ENCODE data around the gene CAMK1.

The CAMK1 gene

DNA sequence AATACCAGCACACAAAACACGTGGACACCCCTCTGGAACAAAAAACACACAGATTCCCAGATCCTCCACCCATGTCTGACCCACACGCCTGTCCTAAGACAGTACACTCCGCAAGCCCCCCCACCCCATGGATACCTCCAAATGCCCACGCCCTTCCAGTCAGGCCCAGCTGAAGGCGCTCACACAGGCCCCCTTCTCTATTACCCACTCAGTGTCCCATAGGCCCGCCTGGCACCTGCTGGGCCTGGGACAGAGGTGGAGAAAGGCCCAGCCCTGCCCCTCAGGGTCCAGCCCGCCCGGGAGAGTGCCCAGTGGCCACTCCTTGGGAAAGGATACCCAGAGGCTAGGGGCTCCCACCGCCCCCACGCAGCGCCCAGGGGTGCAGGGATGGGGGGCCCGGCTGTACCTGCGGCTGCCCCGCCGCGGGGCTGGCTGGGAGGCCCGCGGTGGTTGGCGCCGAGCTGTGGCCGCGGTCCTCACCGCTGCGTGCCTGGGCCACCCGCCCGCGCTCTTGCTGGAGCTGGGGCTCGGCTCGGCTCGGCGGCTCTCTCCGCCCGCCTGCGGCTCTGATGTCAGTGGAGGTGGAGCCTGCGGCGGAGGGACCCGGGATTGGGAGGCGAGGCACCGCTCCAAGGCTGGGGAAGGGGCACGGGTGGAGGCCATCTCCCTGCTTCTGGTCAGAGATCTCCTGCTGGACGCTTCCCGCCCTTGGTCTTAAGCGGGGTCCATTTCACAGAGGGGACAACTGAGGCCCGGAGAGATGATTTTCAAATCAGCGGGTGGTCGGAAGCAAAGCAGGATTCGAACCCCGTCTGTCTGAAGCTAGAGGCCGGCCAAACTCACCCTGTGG, at the start of gene CAMK1:
CAMK1 (minus strand) TSS at position 522 of the 850 bp plus-strand sequence. CDS start 2,198 bp downstream, outside the sequence.
- Histone ChIP-seq H3K9me3 (ENCODE audit: control insufficient read depth in 1 of 2, low read length in 2 of 2) (no peaks in the 10 kb centered on the region), H3K36me3 (ENCODE audit: control insufficient read depth in 1 of 2, insufficient read depth in 2 of 2, low read length in 2 of 2) (peaks cover 7 to 8% of the 10 kb centered on the region in 2 donors), H3K4me3 (ENCODE audit: low read depth in 1 of 2, low read length in 2 of 2) (peak within 1 kb of the TSS; percentile 59 to 81), H3K27me3 (ENCODE audit: low read depth, low read length) (no peaks in the 10 kb centered on the region), H3K27ac (ENCODE audit: low read length) (peak within 1 kb of the TSS; percentile 80), H3K4me1 (ENCODE audit: control insufficient read depth in 1 of 2, insufficient read depth in 2 of 2, low read length in 2 of 2) (peaks cover 21 to 36% of the 10 kb centered on the region in 2 donors)

GRCh38 chr3:9818666-9819335, 49.1 kb upstream of the CAMK1 start:
- Histone ChIP-seq H3K9me3 (ENCODE audit: control insufficient read depth in 1 of 2, low read length in 2 of 2) (no peaks in the 10 kb centered on the region), H3K27me3 (ENCODE audit: low read depth, low read length) (no peaks in the 10 kb centered on the region), H3K36me3 (ENCODE audit: control insufficient read depth in 1 of 2, insufficient read depth in 2 of 2, low read length in 2 of 2) (peaks cover 6 to 12% of the 10 kb centered on the region in 2 donors), H3K4me3 (ENCODE audit: low read depth in 1 of 2, low read length in 2 of 2) (no peak overlapping the region), H3K27ac (ENCODE audit: low read length) (no peak overlapping the region), H3K4me1 (ENCODE audit: control insufficient read depth in 1 of 2, insufficient read depth in 2 of 2, low read length in 2 of 2) (no peaks in the 10 kb centered on the region)

- Histone ChIP-seq H3K27me3 (ENCODE audit: low read depth, low read length) (no peaks in the 10 kb centered on the region), H3K4me1 (ENCODE audit: control insufficient read depth in 1 of 2, insufficient read depth in 2 of 2, low read length in 2 of 2) (no peaks in the 10 kb centered on the region), H3K4me3 (ENCODE audit: low read depth in 1 of 2, low read length in 2 of 2) (no peak overlapping the region), H3K27ac (ENCODE audit: low read length) (no peak overlapping the region), H3K9me3 (ENCODE audit: control insufficient read depth in 1 of 2, low read length in 2 of 2) (no peaks in the 10 kb centered on the region), H3K36me3 (ENCODE audit: control insufficient read depth in 1 of 2, insufficient read depth in 2 of 2, low read length in 2 of 2) (peaks cover 9 to 17% of the 10 kb centered on the region in 2 donors)
These were observed 47.7 kb upstream of the CAMK1 start for GRCh38 chr3:9817436-9817835.

DNA sequence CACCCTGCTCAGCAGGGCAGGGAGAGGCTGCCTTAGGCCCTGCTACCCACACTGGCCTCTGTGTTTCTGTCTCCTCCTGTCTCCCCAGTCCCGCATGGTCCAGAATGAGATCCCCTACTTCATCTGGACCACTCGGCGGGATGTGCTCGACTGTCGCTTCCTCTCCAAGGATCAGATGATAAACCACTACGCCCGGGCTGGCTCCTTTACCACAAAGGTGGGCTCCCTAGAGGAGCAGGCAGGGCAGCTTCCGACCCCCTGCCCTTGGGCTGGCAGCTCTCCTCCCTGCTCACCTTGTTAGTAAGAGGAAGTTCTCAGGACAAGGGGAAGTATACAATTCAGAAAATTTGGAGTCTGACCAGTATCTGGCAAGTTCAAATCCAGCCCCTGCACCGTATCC, 46.2 kb upstream of the CAMK1 start:
- peaks cover 9 to 17% of the 10 kb centered on the region in 2 donors for H3K36me3 ChIP-seq (ENCODE audit: control insufficient read depth in 1 of 2, insufficient read depth in 2 of 2, low read length in 2 of 2)
- no peak overlapping the region for H3K27ac ChIP-seq (ENCODE audit: low read length)
- H3K4me1 ChIP-seq (ENCODE audit: control insufficient read depth in 1 of 2, insufficient read depth in 2 of 2, low read length in 2 of 2) = peaks cover 0 to 2% of the 10 kb centered on the region in 2 donors
- no peaks in the 10 kb centered on the region for H3K27me3 ChIP-seq (ENCODE audit: low read depth, low read length)
- no peaks in the 10 kb centered on the region for H3K9me3 ChIP-seq (ENCODE audit: control insufficient read depth in 1 of 2, low read length in 2 of 2)
- H3K4me3 ChIP-seq (ENCODE audit: low read depth in 1 of 2, low read length in 2 of 2) = no peak overlapping the region

DNA sequence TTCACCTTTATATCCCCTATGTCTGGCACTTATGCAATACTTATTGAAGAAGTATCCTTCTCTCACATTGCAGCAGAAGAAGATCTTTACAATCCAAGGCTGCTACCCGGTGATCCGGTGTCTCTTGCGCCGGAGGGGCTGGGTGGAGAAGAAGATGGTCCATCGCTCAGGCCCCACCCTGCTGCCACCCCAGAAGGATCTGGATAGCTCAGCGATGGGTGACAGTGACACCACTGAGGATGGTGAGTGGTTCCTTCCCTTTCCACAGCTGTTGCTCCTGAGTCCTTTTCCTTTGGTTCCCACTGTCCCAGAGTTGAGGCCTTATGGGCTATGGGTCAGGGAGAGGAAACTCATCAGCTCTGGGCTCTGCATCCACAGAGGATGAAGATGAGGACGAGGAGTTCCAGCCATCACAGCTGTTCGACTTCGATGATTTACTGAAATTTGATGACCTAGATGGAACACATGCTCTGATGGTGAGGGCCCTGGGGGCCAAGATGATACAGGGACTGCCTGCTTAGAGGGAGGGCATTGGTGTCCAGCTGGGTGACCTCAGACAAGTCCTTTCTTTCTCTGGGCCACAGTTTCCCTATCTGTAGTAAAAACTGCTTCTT, 43.2 kb upstream of the CAMK1 start:
- Histone ChIP-seq H3K36me3 (ENCODE audit: control insufficient read depth in 1 of 2, insufficient read depth in 2 of 2, low read length in 2 of 2) (peaks cover 3 to 6% of the 10 kb centered on the region in 2 donors), H3K27ac (ENCODE audit: low read length) (no peak overlapping the region)

DNA sequence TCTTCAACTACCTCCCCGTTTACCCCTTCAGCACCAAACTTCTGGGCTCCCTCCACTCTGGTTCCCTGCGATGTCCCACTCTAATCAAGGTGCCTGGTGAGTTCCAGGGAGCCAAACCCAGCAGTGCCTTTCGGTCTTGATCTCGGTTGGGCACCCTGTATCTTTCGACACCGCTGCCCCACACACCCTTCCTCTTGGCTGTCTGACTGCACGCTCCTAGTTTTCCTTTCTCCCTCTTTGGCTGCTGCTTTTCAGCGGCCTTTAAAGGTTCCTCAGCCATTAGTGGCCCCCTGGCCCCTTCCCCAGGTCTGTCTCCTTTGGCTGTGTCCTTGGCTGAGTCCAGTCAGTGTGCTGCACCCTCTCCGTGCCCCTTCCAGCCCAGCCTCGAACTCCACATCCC, 41.1 kb upstream of the CAMK1 start:
- Histone ChIP-seq H3K27ac (ENCODE audit: low read length) (peak overlapping the region; percentile 78), H3K9me3 (ENCODE audit: control insufficient read depth in 1 of 2, low read length in 2 of 2) (no peaks in the 10 kb centered on the region), H3K36me3 (ENCODE audit: control insufficient read depth in 1 of 2, insufficient read depth in 2 of 2, low read length in 2 of 2) (peaks cover 6 to 27% of the 10 kb centered on the region in 2 donors), H3K27me3 (ENCODE audit: low read depth, low read length) (no peaks in the 10 kb centered on the region), H3K4me3 (ENCODE audit: low read depth in 1 of 2, low read length in 2 of 2) (peak overlapping the region; percentile 68 to 80), H3K4me1 (ENCODE audit: control insufficient read depth in 1 of 2, insufficient read depth in 2 of 2, low read length in 2 of 2) (peaks cover 0 to 8% of the 10 kb centered on the region in 2 donors)

More for the DNA sequence above, 43.2 kb upstream of the CAMK1 start:
- H3K4me3 ChIP-seq (ENCODE audit: low read depth in 1 of 2, low read length in 2 of 2) = no peak overlapping the region
- peaks cover 0 to 8% of the 10 kb centered on the region in 2 donors for H3K4me1 ChIP-seq (ENCODE audit: control insufficient read depth in 1 of 2, insufficient read depth in 2 of 2, low read length in 2 of 2)
- H3K9me3 ChIP-seq (ENCODE audit: control insufficient read depth in 1 of 2, low read length in 2 of 2) = no peaks in the 10 kb centered on the region
- no peaks in the 10 kb centered on the region for H3K27me3 ChIP-seq (ENCODE audit: low read depth, low read length)

- H3K27ac ChIP-seq (ENCODE audit: low read length) = peak overlapping the region; percentile 78
- peak overlapping the region; percentile 68 to 80 for H3K4me3 ChIP-seq (ENCODE audit: low read depth in 1 of 2, low read length in 2 of 2)
- H3K4me1 ChIP-seq (ENCODE audit: control insufficient read depth in 1 of 2, insufficient read depth in 2 of 2, low read length in 2 of 2) = peaks cover 0 to 8% of the 10 kb centered on the region in 2 donors
- H3K9me3 ChIP-seq (ENCODE audit: control insufficient read depth in 1 of 2, low read length in 2 of 2) = no peaks in the 10 kb centered on the region
- H3K27me3 ChIP-seq (ENCODE audit: low read depth, low read length) = no peaks in the 10 kb centered on the region
- H3K36me3 ChIP-seq (ENCODE audit: control insufficient read depth in 1 of 2, insufficient read depth in 2 of 2, low read length in 2 of 2) = peaks cover 11 to 31% of the 10 kb centered on the region in 2 donors
These were observed 40.7 kb upstream of the CAMK1 start for GRCh38 chr3:9810433-9810770.

- Histone ChIP-seq H3K27me3 (ENCODE audit: low read depth, low read length) (no peaks in the 10 kb centered on the region), H3K9me3 (ENCODE audit: control insufficient read depth in 1 of 2, low read length in 2 of 2) (no peaks in the 10 kb centered on the region), H3K27ac (ENCODE audit: low read length) (peak within 1 kb of the TSS; percentile 78), H3K4me3 (ENCODE audit: low read depth in 1 of 2, low read length in 2 of 2) (peak within 1 kb of the TSS; percentile 68 to 80), H3K36me3 (ENCODE audit: control insufficient read depth in 1 of 2, insufficient read depth in 2 of 2, low read length in 2 of 2) (peaks cover 16 to 37% of the 10 kb centered on the region in 2 donors), H3K4me1 (ENCODE audit: control insufficient read depth in 1 of 2, insufficient read depth in 2 of 2, low read length in 2 of 2) (peaks cover 0 to 8% of the 10 kb centered on the region in 2 donors)
These were observed 40.1 kb upstream of the CAMK1 start, which contains the start of gene TTLL3 for GRCh38 chr3:9809615-9810432. TTLL3 (plus strand) TSS chr3:9810262; CDS start chr3:9810662, 400 bp downstream.

DNA sequence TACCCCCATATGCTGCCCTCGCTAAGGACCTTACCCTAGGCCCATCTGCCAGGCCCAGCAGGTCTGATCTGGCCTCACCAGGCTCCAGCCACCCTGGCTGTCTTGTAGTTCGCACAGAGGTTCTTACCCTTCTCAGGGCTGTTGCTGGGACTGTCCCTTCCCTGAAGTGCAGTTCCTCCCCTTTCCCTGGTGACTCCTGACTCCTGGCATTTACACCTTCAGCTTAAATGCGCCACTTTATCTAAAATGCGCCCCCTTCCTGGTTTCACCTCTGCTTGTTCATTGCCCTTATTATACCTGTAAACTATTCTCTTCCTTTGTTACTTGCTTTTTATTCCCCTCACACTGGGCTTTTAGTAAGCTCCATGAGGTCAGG, 39.5 kb upstream of the CAMK1 start:
- no peaks in the 10 kb centered on the region for H3K27me3 ChIP-seq (ENCODE audit: low read depth, low read length)
- peak overlapping the region; percentile 68 to 80 for H3K4me3 ChIP-seq (ENCODE audit: low read depth in 1 of 2, low read length in 2 of 2)

DNA sequence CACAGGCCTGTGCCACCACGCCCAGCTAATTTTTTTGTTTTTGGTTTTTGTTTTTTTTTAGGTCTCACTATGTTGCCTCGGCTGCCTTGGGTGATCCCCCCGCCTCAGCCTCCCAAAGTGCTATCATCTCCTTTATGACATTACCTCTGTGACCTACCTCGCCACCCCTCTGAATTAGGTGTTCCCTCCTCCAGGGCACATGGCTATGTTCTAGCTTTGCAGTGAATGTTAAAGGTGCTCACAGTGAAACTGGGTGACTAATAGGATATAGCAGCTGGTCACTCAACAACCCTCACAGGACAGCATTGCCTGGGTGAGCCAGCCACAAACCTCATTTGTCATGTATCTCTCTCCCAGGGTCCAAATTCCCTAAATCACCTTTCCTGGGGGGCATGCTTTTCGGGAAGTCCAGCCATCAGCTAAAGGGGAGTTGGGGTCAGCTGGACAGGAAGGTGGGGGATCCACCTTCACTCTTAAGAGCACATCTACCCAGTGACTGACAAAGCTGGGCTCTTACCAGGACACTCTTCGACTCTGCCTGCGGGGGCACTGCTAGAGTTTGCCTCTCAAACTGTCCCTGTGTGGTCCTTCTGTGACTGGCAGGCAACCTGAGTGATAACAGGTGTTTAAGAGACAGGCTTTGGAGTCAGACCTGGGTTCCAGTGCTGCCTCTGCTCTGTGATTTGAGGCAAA, 38.7 kb upstream of the CAMK1 start:
- no peak overlapping the region for H3K4me3 ChIP-seq (ENCODE audit: low read depth in 1 of 2, low read length in 2 of 2)
- peak overlapping the region; percentile 78 for H3K27ac ChIP-seq (ENCODE audit: low read length)

More for the DNA sequence above, 39.5 kb upstream of the CAMK1 start:
- Histone ChIP-seq H3K36me3 (ENCODE audit: control insufficient read depth in 1 of 2, insufficient read depth in 2 of 2, low read length in 2 of 2) (peaks cover 22 to 43% of the 10 kb centered on the region in 2 donors), H3K27ac (ENCODE audit: low read length) (peak overlapping the region; percentile 78), H3K4me1 (ENCODE audit: control insufficient read depth in 1 of 2, insufficient read depth in 2 of 2, low read length in 2 of 2) (peaks cover 0 to 8% of the 10 kb centered on the region in 2 donors), H3K9me3 (ENCODE audit: control insufficient read depth in 1 of 2, low read length in 2 of 2) (no peaks in the 10 kb centered on the region)

More for the DNA sequence above, 38.7 kb upstream of the CAMK1 start:
- peaks cover 0 to 8% of the 10 kb centered on the region in 2 donors for H3K4me1 ChIP-seq (ENCODE audit: control insufficient read depth in 1 of 2, insufficient read depth in 2 of 2, low read length in 2 of 2)
- peaks cover 29 to 50% of the 10 kb centered on the region in 2 donors for H3K36me3 ChIP-seq (ENCODE audit: control insufficient read depth in 1 of 2, insufficient read depth in 2 of 2, low read length in 2 of 2)
- no peaks in the 10 kb centered on the region for H3K27me3 ChIP-seq (ENCODE audit: low read depth, low read length)
- no peaks in the 10 kb centered on the region for H3K9me3 ChIP-seq (ENCODE audit: control insufficient read depth in 1 of 2, low read length in 2 of 2)
